NOMO-1 treated with dmso at 0.1 percent for 144 hours (cell line): ENCODE data around the gene LEPROT.
"Not testable (repeated sequence)": the region's sequence is repeated elsewhere in the genome, so short reads cannot be mapped to it uniquely, and the experiment has no call there.

Experiments used
- DNase-seq: peaks from one replicate; lab custom pipeline; 2025; ENCODE audit not compliant: unreplicated experiment; lab: John Stamatoyannopoulos, UW

The LEPROT gene

GRCh38 chr1:65420590-65421350, at the start of gene LEPROT, which contains the start of gene LEPR:
Gene LEPROT (plus strand): TSS chr1:65420668. CDS start chr1:65420725, 57 bp downstream.
Gene LEPR (plus strand): TSS chr1:65420668. CDS start chr1:65565566, 144,898 bp downstream.
- peak; percentile 64 for DNase-seq

- no peak for DNase-seq
Observed at GRCh38 chr1:65371544-65371943, 48.9 kb upstream of the LEPROT start.

GRCh38 chr1:65372557-65372956, 47.9 kb upstream of the LEPROT start:
- no peak for DNase-seq

GRCh38 chr1:65377496-65378246, 42.8 kb upstream of the LEPROT start:
- DNase-seq = no peak

- no peak for DNase-seq
Observed at GRCh38 chr1:65378247-65378946, 42.1 kb upstream of the LEPROT start.

GRCh38 chr1:65384426-65384825, 36.0 kb upstream of the LEPROT start:
- not testable (repeated sequence) for DNase-seq

GRCh38 chr1:65386439-65386838, 34.0 kb upstream of the LEPROT start:
- no peak for DNase-seq

- no peak for DNase-seq
Observed at GRCh38 chr1:65387821-65388220, 32.6 kb upstream of the LEPROT start.

- DNase-seq = no peak
Observed at GRCh38 chr1:65388908-65389695, 31.4 kb upstream of the LEPROT start.

- DNase-seq = no peak
Observed at GRCh38 chr1:65392497-65392896, 28.0 kb upstream of the LEPROT start.

GRCh38 chr1:65393347-65393746, 27.1 kb upstream of the LEPROT start:
- DNase-seq = no peak

GRCh38 chr1:65393928-65394327, 26.5 kb upstream of the LEPROT start:
- no peak for DNase-seq

- no peak for DNase-seq
Observed at GRCh38 chr1:65395887-65396612, 24.4 kb upstream of the LEPROT start.

- no peak for DNase-seq
Observed at GRCh38 chr1:65398083-65398482, 22.4 kb upstream of the LEPROT start.

- DNase-seq = no peak
Observed at GRCh38 chr1:65399003-65399402, 21.5 kb upstream of the LEPROT start.

GRCh38 chr1:65401612-65402011, 18.9 kb upstream of the LEPROT start:
- no peak for DNase-seq

- no peak for DNase-seq
Observed at GRCh38 chr1:65404941-65405340, 15.5 kb upstream of the LEPROT start.

GRCh38 chr1:65407877-65408276, 12.6 kb upstream of the LEPROT start:
- no peak for DNase-seq

GRCh38 chr1:65409314-65409713, 11.2 kb upstream of the LEPROT start:
- no peak for DNase-seq

GRCh38 chr1:65409816-65410326, 10.6 kb upstream of the LEPROT start:
- no peak for DNase-seq
